Activated T-helper 1 cell treated with anti-CD3 and anti-CD28 coated beads, Interleukin-12 subunit alpha, Interleukin-12 subunit beta, Interleukin-2, Interleukin-4 antibody, amounts not matched to agents 30 ng/mL and 10 ng/mL and 1 ng/mL, durations not matched to agents 14 hours and 24 hours and 36 hours (primary cell): Measurements from ENCODE around the gene REXO4. TPM values are rescaled to one million over a fixed set of nuclear protein-coding genes. Genes with fewer than 3 reads are reported as not detected.

Source experiments
- DNase-seq: peaks from one replicate; pipeline ENCODE4 v3.0.0; 2021; ENCODE audit warnings: low spot score
- H3K27ac Mint-ChIP-seq: one replicate; pipeline ENCODE4 v1.8.0; 2021; ENCODE audit warnings: mild to moderate bottlenecking, mixed read lengths
- H3K27me3 Mint-ChIP-seq: one replicate; pipeline ENCODE4 v1.8.0; 2022; ENCODE audit warnings: mild to moderate bottlenecking, moderate library complexity, mixed read lengths; ENCODE audit not compliant: insufficient read depth
- H3K36me3 Mint-ChIP-seq: one replicate; pipeline ENCODE4 v1.8.0; 2021; ENCODE audit warnings: low read depth, mixed read lengths
- H3K4me1 Mint-ChIP-seq: one replicate; pipeline ENCODE4 v1.8.0; 2021; ENCODE audit warnings: low read depth, mixed read lengths
- H3K4me3 Mint-ChIP-seq: one replicate; pipeline ENCODE4 v1.8.0; 2021; ENCODE audit warnings: mild to moderate bottlenecking, moderate library complexity, mixed read lengths
- H3K9me3 Mint-ChIP-seq: one replicate; pipeline ENCODE4 v1.8.0; 2021; ENCODE audit warnings: mixed read lengths
- intact Hi-C: fragments of 100-400 bp; cut with micrococcal nuclease; formaldehyde crosslinking; loops from one replicate; pipeline ENCODE4 v1.15.1; 2024
- total RNA-seq: library from RNA; stranded (reverse); gene quantifications from 2 replicates; pipeline ENCODE4 v1.2.3, GENCODE V29; 2022

The REXO4 gene
- total RNA-seq, 1 donor from 2014 or later, result 42.5 TPM

DNA sequence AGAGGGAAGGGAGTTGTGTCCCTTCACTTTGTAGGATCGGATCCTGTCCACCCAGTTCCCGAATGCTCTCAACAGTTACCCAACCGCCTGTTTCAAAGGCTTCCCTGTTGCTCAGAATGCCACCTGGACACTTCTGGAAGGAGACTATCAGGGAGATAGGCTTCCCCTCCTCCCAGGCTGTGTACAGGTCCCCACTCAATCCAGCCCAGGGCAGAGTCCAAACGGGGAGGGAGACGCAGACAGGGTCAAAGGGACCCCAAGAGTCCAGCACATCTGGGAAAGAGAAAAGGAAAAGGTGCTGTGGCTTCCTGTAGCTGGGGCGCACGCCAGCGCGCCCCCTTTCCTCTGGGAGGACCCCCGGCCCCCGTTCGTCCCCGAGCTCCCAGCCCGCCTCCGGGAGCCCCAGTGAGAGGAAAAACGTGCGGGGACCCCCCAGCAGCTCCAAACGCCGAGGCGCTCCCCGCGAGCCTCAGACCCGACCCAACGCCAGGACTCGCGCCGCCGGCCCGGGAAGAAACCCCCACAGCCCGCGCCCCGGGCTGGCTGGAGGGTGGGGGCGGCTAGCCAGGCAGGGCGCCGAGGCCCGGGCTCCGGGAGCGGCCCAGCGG is 42.6 kb downstream of the REXO4 start:
- intact Hi-C loops, result loop anchor here (10.0 kb wide), 1 partner anchor 1020 kb away; the partner anchor contains the start of gene SETX
- H3K4me3 Mint-ChIP-seq, result peak overlapping the region; percentile 99
- H3K27ac Mint-ChIP-seq, result peak overlapping the region; percentile 99
- H3K4me1 Mint-ChIP-seq, result peaks cover 36% of the 10 kb centered on the region
- no peaks in the 10 kb centered on the region for H3K9me3 Mint-ChIP-seq
- no peaks in the 10 kb centered on the region for H3K27me3 Mint-ChIP-seq
- no peak for DNase-seq
- peaks cover 28% of the 10 kb centered on the region for H3K36me3 Mint-ChIP-seq

DNA sequence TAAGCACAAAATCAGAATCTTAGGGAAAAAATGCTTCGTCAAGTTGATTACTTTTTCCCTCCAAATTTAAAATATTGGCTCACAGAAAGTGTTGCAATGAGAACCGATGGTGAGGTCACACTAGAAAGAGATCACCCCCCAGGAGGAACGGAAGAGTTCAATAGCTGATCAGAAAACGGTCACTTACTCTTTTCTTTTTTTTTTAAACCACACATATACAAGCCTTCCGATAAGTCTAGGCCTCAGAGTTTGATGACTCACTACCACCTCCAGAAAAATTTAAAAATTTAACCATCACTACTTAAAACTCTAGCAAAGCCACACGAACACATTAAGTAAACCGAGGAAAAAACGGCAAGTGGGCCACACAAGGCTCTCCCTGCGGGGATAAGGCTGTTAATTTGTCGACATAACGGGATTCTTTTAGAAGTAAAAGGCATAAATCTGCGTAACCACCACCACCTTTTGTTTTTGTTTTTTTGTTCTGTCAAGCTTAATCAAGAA is 43.1 kb downstream of the REXO4 start:
- H3K36me3 Mint-ChIP-seq, result peaks cover 32% of the 10 kb centered on the region
- no peaks in the 10 kb centered on the region for H3K9me3 Mint-ChIP-seq
- peaks cover 41% of the 10 kb centered on the region for H3K4me1 Mint-ChIP-seq
- intact Hi-C loops, result loop anchor here (1.0 to 10.0 kb wide), 2 partner anchors 344 to 1020 kb away; partner anchors contain the start of genes GTF3C5 and SETX
- H3K27me3 Mint-ChIP-seq, result no peaks in the 10 kb centered on the region
- H3K27ac Mint-ChIP-seq, result peak overlapping the region; percentile 99
- peak; percentile 8 for DNase-seq
- H3K4me3 Mint-ChIP-seq, result peak overlapping the region; percentile 99

DNA sequence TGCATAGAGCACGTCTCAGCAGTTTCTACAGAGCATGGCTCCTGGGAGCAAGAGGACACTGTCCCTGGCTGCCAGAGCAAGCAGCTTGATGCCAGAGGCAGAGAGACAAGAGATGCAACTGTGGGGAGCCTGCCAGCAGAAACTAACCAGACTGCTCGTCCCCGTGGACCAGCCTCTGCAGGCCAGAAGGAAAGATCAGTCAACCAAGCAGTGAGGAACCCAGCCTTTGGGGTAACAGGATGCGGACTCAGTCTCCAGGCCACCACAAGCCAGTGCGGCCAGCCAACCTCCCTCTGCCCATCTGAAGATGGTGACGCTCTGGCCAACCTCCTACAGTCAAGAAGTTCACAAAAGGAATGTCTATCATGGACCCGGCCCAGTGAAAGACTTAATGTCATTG is 45.7 kb downstream of the REXO4 start:
- peak overlapping the region; percentile 83 for H3K4me3 Mint-ChIP-seq
- H3K27ac Mint-ChIP-seq, result peak overlapping the region; percentile 76
- H3K4me1 Mint-ChIP-seq, result peaks cover 56% of the 10 kb centered on the region
- no peaks in the 10 kb centered on the region for H3K27me3 Mint-ChIP-seq
- H3K9me3 Mint-ChIP-seq, result no peaks in the 10 kb centered on the region
- intact Hi-C loops, result loop anchor here (10.0 kb wide), 1 partner anchor 1017 kb away; the partner anchor contains the start of gene SETX
- no peak for DNase-seq
- peaks cover 44% of the 10 kb centered on the region for H3K36me3 Mint-ChIP-seq

DNA sequence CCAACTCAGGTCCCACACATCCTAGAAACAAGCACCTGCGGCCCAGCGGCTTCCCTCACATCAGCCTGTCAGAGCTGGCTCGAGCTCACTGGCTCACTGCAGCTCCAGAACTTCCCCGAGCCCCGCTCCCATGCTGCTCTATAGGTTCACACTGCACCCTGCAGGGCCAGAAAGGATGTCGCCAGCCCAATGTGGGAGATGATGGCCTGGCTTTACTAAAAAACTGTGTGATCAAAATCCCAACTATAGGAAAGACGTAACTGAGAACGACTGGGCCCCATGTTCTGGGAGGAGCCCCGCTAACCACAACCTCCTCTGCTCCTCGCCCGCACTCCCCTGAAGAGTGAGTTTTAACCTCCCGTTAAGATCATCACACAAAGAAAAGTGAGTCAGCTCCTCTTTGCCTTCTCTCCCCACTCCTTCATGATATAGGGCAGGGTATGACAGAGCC is 46.5 kb downstream of the REXO4 start:
- Mint-ChIP-seq H3K4me1 (peaks cover 56% of the 10 kb centered on the region), H3K36me3 (peaks cover 47% of the 10 kb centered on the region), H3K9me3 (no peaks in the 10 kb centered on the region), H3K27me3 (no peaks in the 10 kb centered on the region), H3K4me3 (peak overlapping the region; percentile 83), H3K27ac (peak overlapping the region; percentile 76)
- intact Hi-C loops, result loop anchor here (1.0 to 10.0 kb wide), 7 partner anchors 15 to 1016 kb away; partner anchors contain the start of genes MED22, RPL7A, SETX and SLC2A6
- peak; percentile 63 for DNase-seq

DNA sequence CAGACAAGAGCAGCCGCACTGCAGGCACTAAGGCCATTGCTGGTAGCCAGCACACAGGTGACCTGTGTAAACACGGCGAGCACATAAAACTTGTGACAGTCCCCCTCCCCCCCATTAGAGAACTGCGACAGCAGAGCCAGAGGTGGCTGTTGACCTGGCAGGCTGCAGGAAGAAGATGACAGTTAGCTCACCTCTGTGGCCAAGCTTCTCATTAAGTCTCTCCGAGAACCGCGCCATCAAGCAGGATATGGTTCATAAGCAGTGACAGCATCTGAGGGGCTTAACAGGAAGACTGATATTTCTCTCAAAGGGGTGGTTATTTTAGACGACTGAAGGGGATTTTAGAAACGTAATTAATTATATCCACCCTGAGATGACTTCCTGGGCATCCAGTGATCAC is 47.1 kb downstream of the REXO4 start:
- peaks cover 62% of the 10 kb centered on the region for H3K4me1 Mint-ChIP-seq
- intact Hi-C loops, result loop anchor here (1.0 to 10.0 kb wide), 7 partner anchors 14 to 1016 kb away; partner anchors contain the start of genes MED22, RPL7A, SETX and SLC2A6
- no peaks in the 10 kb centered on the region for H3K27me3 Mint-ChIP-seq
- peaks cover 53% of the 10 kb centered on the region for H3K36me3 Mint-ChIP-seq
- H3K27ac Mint-ChIP-seq, result peak overlapping the region; percentile 76
- DNase-seq, result peak; percentile 27
- H3K9me3 Mint-ChIP-seq, result no peaks in the 10 kb centered on the region
- peak overlapping the region; percentile 83 for H3K4me3 Mint-ChIP-seq

DNA sequence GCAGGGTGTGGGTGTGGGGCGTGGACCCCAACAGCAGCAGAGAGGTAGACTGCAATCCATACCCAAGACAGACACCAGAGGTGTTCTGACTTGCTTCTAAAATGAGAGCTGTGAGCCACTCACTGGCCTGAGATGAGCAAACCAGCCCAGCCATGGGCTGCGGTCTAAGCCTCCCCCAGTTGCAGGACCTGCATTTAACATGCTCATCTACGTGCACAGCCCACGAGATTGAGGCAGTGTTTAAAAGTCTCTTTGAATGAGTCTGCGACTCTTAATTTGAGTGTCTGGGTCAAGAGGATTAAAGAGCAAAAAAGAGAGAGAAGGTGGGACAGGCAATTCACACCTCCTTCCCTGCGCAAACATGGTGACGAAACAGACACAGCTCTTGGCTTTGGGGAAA is 47.9 kb downstream of the REXO4 start:
- Mint-ChIP-seq H3K9me3 (no peaks in the 10 kb centered on the region), H3K27ac (peak overlapping the region; percentile 76), H3K4me1 (peaks cover 61% of the 10 kb centered on the region), H3K36me3 (peaks cover 53% of the 10 kb centered on the region), H3K4me3 (peak overlapping the region; percentile 83), H3K27me3 (no peaks in the 10 kb centered on the region)
- DNase-seq, result no peak
- intact Hi-C loops, result loop anchor here (2.0 to 10.0 kb wide), 4 partner anchors 109 to 1015 kb away; partner anchors contain the start of genes SETX and SLC2A6

DNA sequence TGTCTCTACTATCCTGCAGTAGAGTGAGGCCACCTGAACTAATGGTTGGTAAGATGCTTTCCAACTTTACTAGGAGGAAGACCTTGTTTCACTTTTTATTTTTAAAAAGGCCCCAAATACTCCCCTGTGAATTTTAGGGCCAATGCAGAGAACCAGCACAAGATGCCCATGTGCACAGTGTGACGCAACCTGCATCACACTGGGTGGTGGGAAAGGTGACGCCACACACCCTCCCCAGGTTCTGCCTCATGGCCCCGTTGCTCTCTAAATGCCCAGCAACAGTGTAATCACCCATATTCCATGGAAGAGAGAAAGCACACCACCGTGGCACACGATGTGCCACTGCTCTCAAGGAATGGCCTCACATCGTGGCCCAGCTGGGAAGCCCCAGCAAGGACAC is 48.4 kb downstream of the REXO4 start:
- intact Hi-C loops, result no loop called here
- no peaks in the 10 kb centered on the region for H3K27me3 Mint-ChIP-seq
- H3K27ac Mint-ChIP-seq, result peak overlapping the region; percentile 76
- H3K4me3 Mint-ChIP-seq, result peak overlapping the region; percentile 83
- no peaks in the 10 kb centered on the region for H3K9me3 Mint-ChIP-seq
- H3K4me1 Mint-ChIP-seq, result peaks cover 57% of the 10 kb centered on the region
- peaks cover 50% of the 10 kb centered on the region for H3K36me3 Mint-ChIP-seq
- no peak for DNase-seq

DNA sequence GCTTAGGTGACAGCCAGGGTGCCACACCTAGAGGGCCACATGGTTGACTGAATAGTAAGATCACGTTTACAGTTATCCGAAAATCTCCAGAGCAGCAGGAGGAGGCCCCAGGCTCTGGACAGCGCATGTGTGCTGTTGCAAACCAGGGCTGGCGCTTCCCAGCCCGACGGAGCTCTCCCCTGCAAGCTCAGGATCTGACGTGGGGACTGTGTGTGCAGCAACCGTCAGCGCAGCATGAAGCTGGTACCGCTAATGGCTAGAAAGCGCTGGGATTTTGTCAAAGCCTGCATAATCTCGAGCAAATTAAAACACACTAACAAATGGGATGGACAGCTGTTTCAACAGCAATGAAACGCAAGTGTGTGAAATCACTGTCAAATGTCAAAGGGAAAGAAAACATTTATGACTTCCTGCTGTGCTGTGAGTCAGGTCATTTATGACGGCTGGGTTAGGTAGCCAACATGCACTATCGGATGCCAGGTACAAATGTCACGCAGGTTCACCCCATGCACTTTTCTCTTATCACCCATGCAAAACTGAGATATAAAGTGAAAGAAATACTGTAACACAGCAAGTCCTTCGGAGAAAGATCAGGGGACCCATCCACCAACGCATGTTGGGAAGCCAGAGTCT is 49.4 kb downstream of the REXO4 start:
- peak overlapping the region; percentile 76 for H3K27ac Mint-ChIP-seq
- DNase-seq, result no peak
- peak overlapping the region; percentile 66 for H3K4me3 Mint-ChIP-seq
- H3K36me3 Mint-ChIP-seq, result peaks cover 55% of the 10 kb centered on the region
- peaks cover 57% of the 10 kb centered on the region for H3K4me1 Mint-ChIP-seq
- intact Hi-C loops, result no loop called here
- no peaks in the 10 kb centered on the region for H3K9me3 Mint-ChIP-seq
- H3K27me3 Mint-ChIP-seq, result no peaks in the 10 kb centered on the region

DNA sequence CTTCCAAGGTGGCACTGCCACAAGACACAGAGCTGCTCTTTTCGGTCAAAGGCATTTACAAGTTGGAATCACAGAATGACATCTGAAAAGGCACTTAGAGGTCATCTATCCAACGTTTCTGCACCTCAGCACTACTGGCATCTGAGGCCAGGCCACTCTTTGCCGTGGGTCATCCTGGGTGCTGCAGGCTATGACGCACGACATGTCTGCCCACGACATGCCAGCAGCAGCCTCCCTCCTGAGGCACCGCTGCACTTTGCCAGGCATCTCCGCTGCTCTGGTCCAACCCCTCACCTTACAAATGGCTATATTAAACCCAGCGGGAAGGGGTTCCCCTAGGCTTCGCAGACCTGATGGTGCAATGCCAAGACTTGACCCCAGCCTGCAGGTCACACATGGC is 50.0 kb downstream of the REXO4 start:
- H3K27ac Mint-ChIP-seq, result no peak overlapping the region
- intact Hi-C loops, result no loop called here
- peaks cover 52% of the 10 kb centered on the region for H3K4me1 Mint-ChIP-seq

DNA sequence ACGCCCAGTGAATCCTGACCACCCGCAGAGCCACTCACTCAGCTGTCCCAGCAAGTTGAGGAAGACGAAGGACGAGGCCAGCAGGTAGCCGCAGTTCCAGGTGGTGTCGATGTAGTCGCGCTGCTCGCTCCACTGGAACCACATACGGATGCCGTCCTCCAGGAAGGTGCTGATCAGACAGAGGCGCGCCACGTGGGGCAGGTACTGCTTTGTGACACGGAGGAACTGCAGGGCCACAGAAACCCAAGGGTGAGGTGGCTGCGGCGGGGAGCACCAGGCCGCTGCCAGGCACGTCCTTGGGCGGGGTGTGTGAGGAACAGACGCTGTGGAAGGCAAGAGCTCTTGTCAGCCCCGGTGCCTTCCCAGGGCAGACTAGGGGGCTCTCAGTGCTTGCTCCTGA is 50.6 kb downstream of the REXO4 start:
- Mint-ChIP-seq H3K4me1 (peaks cover 46% of the 10 kb centered on the region), H3K9me3 (no peaks in the 10 kb centered on the region), H3K27me3 (no peaks in the 10 kb centered on the region), H3K4me3 (no peak overlapping the region), H3K27ac (peak overlapping the region; percentile 12), H3K36me3 (peaks cover 54% of the 10 kb centered on the region)
- intact Hi-C loops, result no loop called here
- no peak for DNase-seq

More for the DNA sequence above, 50.0 kb downstream of the REXO4 start:
- no peak overlapping the region for H3K4me3 Mint-ChIP-seq
- DNase-seq, result no peak
- H3K9me3 Mint-ChIP-seq, result no peaks in the 10 kb centered on the region
- H3K27me3 Mint-ChIP-seq, result no peaks in the 10 kb centered on the region
- H3K36me3 Mint-ChIP-seq, result peaks cover 55% of the 10 kb centered on the region

DNA sequence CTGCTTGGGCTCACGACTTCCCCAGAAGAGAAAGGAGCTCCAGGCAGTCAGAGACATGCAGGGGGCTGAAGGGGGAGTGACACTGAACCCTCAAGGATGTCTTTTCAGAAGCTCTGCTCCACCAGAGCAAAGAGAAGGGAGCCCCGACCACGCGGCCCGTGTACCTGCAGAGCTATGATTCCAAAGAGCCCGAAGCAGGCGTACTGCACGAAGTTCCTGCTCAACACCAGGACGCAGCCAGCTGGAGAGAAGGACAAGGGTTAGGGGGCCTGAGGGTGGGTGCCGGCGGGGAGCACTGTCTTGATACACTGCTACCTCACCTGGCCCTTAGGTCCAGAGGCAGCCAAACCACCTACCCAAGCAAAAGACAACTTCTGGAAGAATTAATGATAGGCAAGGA is 51.4 kb downstream of the REXO4 start:
- no peaks in the 10 kb centered on the region for H3K27me3 Mint-ChIP-seq
- intact Hi-C loops, result no loop called here
- H3K27ac Mint-ChIP-seq, result no peak overlapping the region
- peaks cover 45% of the 10 kb centered on the region for H3K4me1 Mint-ChIP-seq
- DNase-seq, result no peak
- peaks cover 59% of the 10 kb centered on the region for H3K36me3 Mint-ChIP-seq
- no peaks in the 10 kb centered on the region for H3K9me3 Mint-ChIP-seq
- H3K4me3 Mint-ChIP-seq, result no peak overlapping the region

DNA sequence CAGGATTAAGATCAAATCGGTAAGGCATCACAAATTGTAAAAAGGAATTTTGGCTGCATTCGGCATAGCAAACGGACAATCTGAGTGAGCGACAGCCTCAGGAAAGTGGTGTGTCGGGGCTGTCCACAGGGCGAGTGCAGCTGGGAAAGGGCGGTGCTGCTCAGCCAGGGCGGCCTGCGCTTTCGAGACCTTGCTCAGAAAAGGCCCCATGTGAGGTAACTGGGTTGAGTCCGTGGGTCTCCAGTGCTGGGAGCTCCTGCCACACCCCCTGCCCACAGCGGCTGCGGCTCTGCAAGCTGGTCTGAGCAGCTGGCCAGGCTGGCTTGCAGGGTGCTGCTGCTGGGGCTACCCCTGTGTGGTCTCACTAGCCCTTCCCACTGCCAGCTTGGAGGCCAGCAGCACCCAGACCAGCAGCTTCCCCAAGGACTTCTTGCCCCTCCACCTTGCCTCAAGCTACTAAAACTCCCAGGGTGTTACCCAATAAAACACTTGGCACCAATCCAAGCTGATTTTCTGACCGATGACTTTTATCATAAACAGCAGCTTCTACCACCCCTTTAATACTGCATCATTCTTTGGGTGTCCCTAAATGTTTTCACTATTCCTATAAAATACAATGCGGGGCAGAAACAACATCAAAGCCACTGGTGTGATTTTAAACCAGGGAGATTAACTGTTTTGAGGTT is 55.3 kb downstream of the REXO4 start:
- peak overlapping the region; percentile 63 for H3K27ac Mint-ChIP-seq

More for the DNA sequence above, 55.3 kb downstream of the REXO4 start:
- H3K4me3 Mint-ChIP-seq, result no peak overlapping the region
- no peak for DNase-seq
- H3K4me1 Mint-ChIP-seq, result peaks cover 37% of the 10 kb centered on the region
- peaks cover 47% of the 10 kb centered on the region for H3K36me3 Mint-ChIP-seq
- H3K27me3 Mint-ChIP-seq, result no peaks in the 10 kb centered on the region
- intact Hi-C loops, result no loop called here
- no peaks in the 10 kb centered on the region for H3K9me3 Mint-ChIP-seq
